Upper lobe of left lung (tissue), 4 donors: ENCODE measurements around the gene GLIS1.

ENCODE experiments used
- CTCF ChIP-seq, 6 experiments: fragments of 450-650 bp in 4 of 6; fragments of 200-600 bp in 2 of 6; sonication (generic) in 2 of 6; IDR thresholded peaks; one replicate each; pipeline ENCODE4 v1.5.1; 2016 to 2019; ENCODE audit warnings: antibody characterized with exemption in 6 of 6
- POLR2A ChIP-seq, 4 donors: fragments of 450-650 bp; IDR thresholded peaks; one replicate each; pipeline ENCODE4 v1.5.1; 2016 to 2017; ENCODE audit warnings: antibody characterized with exemption in 4 of 4, mild to moderate bottlenecking in 2 of 4
- POLR2AphosphoS5 ChIP-seq, 2 donors: sonication (generic); formaldehyde crosslinking; IDR thresholded peaks; one replicate each; pipeline ENCODE4 v1.5.1; 2017; ENCODE audit warnings: antibody characterized with exemption in 2 of 2

DNA sequence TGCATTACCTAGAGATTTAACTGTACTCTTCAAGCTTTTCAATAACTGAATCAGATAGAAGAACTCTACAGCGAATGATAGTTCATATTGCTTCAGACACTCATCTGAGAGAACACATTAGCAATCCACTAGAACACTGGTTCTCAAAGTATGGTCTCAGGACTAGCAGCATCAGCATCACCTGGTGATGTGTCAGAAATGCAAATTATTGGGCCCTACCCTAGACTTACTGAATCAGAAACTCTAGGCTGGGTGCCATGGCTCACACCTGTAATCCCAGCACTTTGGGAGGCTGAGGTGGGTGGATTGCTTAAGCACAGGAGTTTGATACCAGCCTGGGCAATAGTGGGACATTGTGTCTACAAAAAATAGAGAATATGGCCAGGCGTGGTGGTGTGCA is 24.9 kb upstream of the GLIS1 start:
- TF ChIP-seq POLR2A (IDR thresholded peaks at IDR 0.05) = no peak
- no peak for TF ChIP-seq CTCF (IDR thresholded peaks at IDR 0.05)
- no peak for TF ChIP-seq POLR2AphosphoS5 (IDR thresholded peaks at IDR 0.05)
